ENCODE measurements around the gene TTLL6. TPM values are rescaled to one million over a fixed set of nuclear protein-coding genes. Genes with fewer than 3 reads are reported as not detected.

TTLL6 gene
- total RNA-seq, 1 experiment from 2014 or later: 2.4 TPM

DNA sequence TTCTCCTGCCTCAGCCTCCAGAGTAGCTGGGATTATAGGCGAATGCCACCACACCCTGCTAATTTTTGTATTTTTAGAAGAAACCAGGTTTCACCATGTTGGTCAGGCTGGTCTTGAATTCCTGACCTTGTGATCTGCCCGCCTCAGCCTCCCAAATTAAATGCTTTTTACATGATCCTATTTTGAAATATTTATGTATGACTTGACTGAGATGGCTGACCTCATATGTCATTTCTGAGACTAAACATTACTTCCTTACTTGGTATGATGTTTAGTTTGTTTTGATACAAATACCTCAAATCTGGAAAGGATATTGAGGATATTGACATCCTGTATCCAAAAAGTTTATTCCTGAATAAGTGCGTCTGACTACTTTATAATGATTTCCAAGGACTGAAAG lies 25.7 kb upstream of the TTLL6 start:
- H3K4ac ChIP-seq (ENCODE audit: low read depth, low read length): no peak overlapping the region
- no peak overlapping the region for H3K4me2 ChIP-seq (ENCODE audit: insufficient read depth, insufficient read length, low read length)
- Mint-ChIP-seq H3K27me3 (ENCODE audit: low read depth) (no peaks in the 10 kb centered on the region), H3K4me3 (no peak overlapping the region), H3K36me3 (ENCODE audit: insufficient read depth in 1 of 3, low read depth in 3 of 3) (peaks cover 0 to 6% (median 0%) of the 10 kb centered on the region in 3 experiments; a peak in 3 of 7 replicates), H3K9me3 (no peaks in the 10 kb centered on the region), H3K4me1 (peaks cover 4 to 13% of the 10 kb centered on the region in 2 experiments), H3K27ac (no peak overlapping the region)
- H3K14ac ChIP-seq (ENCODE audit: insufficient read depth, low read length): no peak overlapping the region
- H3K56ac ChIP-seq (ENCODE audit: insufficient read length, low read depth, low read length): no peak overlapping the region
- no peak overlapping the region for H4K5ac ChIP-seq (ENCODE audit: insufficient read length, low read depth, low read length)
- no peak overlapping the region for H3K18ac ChIP-seq (ENCODE audit: insufficient read length, low read depth, low read length)
- no peak overlapping the region for H2BK12ac ChIP-seq (ENCODE audit: insufficient read length, low read depth, low read length)
- no peak overlapping the region for H2BK15ac ChIP-seq (ENCODE audit: low read depth, low read length)
- no peak overlapping the region for H4K8ac ChIP-seq (replicated peaks; ENCODE audit: insufficient read length, low read depth, low read length)
- H3K23me2 ChIP-seq (ENCODE audit: insufficient read length, low read depth, low read length, poor library complexity, severe bottlenecking): no peaks in the 10 kb centered on the region
- no peak overlapping the region for H2AFZ ChIP-seq (ENCODE audit: low read length)
- no peak overlapping the region for H2BK5ac ChIP-seq (ENCODE audit: insufficient read length, low read length)
- no peak overlapping the region for H4K91ac ChIP-seq (ENCODE audit: insufficient read length, low read depth, low read length)
- H3K27ac ChIP-seq (ENCODE audit: insufficient read length, low read depth, low read length): no peak overlapping the region
- no peak overlapping the region for H2BK120ac ChIP-seq (ENCODE audit: low read depth, low read length, poor library complexity, severe bottlenecking)
- H3T11ph ChIP-seq (ENCODE audit: low read length): no peak overlapping the region
- no peaks in the 10 kb centered on the region for H3K79me1 ChIP-seq (ENCODE audit: insufficient read depth, low read depth, low read length, poor library complexity, severe bottlenecking)
- no peaks in the 10 kb centered on the region for H4K20me1 ChIP-seq (ENCODE audit: control insufficient read depth, insufficient read depth, insufficient read length)
- H3K79me2 ChIP-seq (ENCODE audit: insufficient read depth, low read length): no peaks in the 10 kb centered on the region
- H3K4me1 ChIP-seq (ENCODE audit: insufficient read depth, low read length): no peaks in the 10 kb centered on the region
- no CpG with 5 or more reads among the region's 3 CpGs for WGBS (ENCODE audit: extremely low coverage, insufficient read length, low lambda C conversion rate)
- H3K9me3 ChIP-seq (ENCODE audit: control insufficient read depth, low read depth, low read length): no peaks in the 10 kb centered on the region
- H2BK20ac ChIP-seq (ENCODE audit: low read depth, low read length, poor library complexity, severe bottlenecking): no peak overlapping the region
- no peaks in the 10 kb centered on the region for H3K27me3 ChIP-seq (ENCODE audit: insufficient read depth, low read length)
- DNase-seq: no peak
- no peak overlapping the region for H3K23ac ChIP-seq (ENCODE audit: insufficient read length, low read depth, low read length)
- TF ChIP-seq, protein P1, sequence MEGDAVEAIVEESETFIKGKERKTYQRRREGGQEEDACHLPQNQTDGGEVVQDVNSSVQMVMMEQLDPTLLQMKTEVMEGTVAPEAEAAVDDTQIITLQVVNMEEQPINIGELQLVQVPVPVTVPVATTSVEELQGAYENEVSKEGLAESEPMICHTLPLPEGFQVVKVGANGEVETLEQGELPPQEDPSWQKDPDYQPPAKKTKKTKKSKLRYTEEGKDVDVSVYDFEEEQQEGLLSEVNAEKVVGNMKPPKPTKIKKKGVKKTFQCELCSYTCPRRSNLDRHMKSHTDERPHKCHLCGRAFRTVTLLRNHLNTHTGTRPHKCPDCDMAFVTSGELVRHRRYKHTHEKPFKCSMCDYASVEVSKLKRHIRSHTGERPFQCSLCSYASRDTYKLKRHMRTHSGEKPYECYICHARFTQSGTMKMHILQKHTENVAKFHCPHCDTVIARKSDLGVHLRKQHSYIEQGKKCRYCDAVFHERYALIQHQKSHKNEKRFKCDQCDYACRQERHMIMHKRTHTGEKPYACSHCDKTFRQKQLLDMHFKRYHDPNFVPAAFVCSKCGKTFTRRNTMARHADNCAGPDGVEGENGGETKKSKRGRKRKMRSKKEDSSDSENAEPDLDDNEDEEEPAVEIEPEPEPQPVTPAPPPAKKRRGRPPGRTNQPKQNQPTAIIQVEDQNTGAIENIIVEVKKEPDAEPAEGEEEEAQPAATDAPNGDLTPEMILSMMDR (conservative IDR thresholded peaks at IDR 0.05): no peak
- no peak overlapping the region for H2AK5ac ChIP-seq (ENCODE audit: insufficient read length, low read length)
- H3K9ac ChIP-seq (ENCODE audit: extremely low read depth, insufficient read length, low read length): no peak overlapping the region

Data from H9 (cell line).